H9 (cell line): ENCODE results near the gene KCNMA1. TPM values are rescaled to one million over a fixed set of nuclear protein-coding genes. Genes with fewer than 3 reads are reported as not detected.

ENCODE experiments used
- DNase-seq: peaks from one replicate; pipeline ENCODE4 v3.0.0-alpha.2; 2017
- H2AFZ ChIP-seq: one replicate; pipeline ENCODE4 v1.6.1; 2013; ENCODE audit warnings: mild to moderate bottlenecking, low read length, control low read depth, moderate library complexity
- H2AK5ac ChIP-seq: 2 replicates; pipeline ENCODE4 v1.6.1; 2013; ENCODE audit warnings: low read length, control low read depth, mixed read lengths; ENCODE audit not compliant: insufficient read length
- H2BK120ac ChIP-seq: one replicate; pipeline ENCODE4 v1.6.1; 2013; ENCODE audit warnings: low read depth, mild to moderate bottlenecking, low read length, control low read depth, inconsistent platforms; ENCODE audit not compliant: poor library complexity, severe bottlenecking
- H2BK12ac ChIP-seq: 2 replicates; pipeline ENCODE4 v1.6.1; 2013; ENCODE audit warnings: low read length, control low read depth, mixed read lengths, low read depth; ENCODE audit not compliant: insufficient read length
- H2BK15ac ChIP-seq: 2 replicates; pipeline ENCODE4 v1.6.1; 2013; ENCODE audit warnings: low read depth, low read length, control low read depth
- H2BK20ac ChIP-seq: one replicate; pipeline ENCODE4 v1.6.1; 2013; ENCODE audit warnings: low read depth, mild to moderate bottlenecking, low read length, control low read depth, inconsistent platforms; ENCODE audit not compliant: poor library complexity, severe bottlenecking
- H2BK5ac ChIP-seq: 2 replicates; pipeline ENCODE4 v1.6.1; 2013; ENCODE audit warnings: low read length, control low read depth, mixed read lengths; ENCODE audit not compliant: insufficient read length
- H3K14ac ChIP-seq: 2 replicates; pipeline ENCODE4 v1.6.1; 2013; ENCODE audit warnings: low read length, control low read depth; ENCODE audit not compliant: insufficient read depth
- H3K18ac ChIP-seq: 2 replicates; pipeline ENCODE4 v1.6.1; 2013; ENCODE audit warnings: low read depth, mild to moderate bottlenecking, mixed read lengths, low read length, control low read depth; ENCODE audit not compliant: insufficient read length
- H3K23ac ChIP-seq: 2 replicates; pipeline ENCODE4 v1.6.1; 2013; ENCODE audit warnings: low read length, control low read depth, mixed read lengths, low read depth; ENCODE audit not compliant: insufficient read length
- H3K23me2 ChIP-seq: 2 replicates; pipeline ENCODE4 v1.6.1; 2013; ENCODE audit warnings: low read depth, mild to moderate bottlenecking, mixed read lengths, low read length, control low read depth; ENCODE audit not compliant: insufficient read length, poor library complexity, severe bottlenecking
- H3K27ac ChIP-seq: 2 replicates; pipeline ENCODE4 v1.5.1; 2013; ENCODE audit warnings: low read length, control low read depth, mixed read lengths, low read depth; ENCODE audit not compliant: insufficient read length
- H3K27me3 ChIP-seq: 2 replicates; pipeline ENCODE4 v1.6.1; 2013; ENCODE audit warnings: low read length, control low read depth, inconsistent platforms; ENCODE audit not compliant: insufficient read depth
- H3K4ac ChIP-seq: 2 replicates; pipeline ENCODE4 v1.6.1; 2013; ENCODE audit warnings: low read depth, mild to moderate bottlenecking, control low read depth, inconsistent platforms, low read length, moderate library complexity
- H3K4me1 ChIP-seq: 2 replicates; pipeline ENCODE4 v1.6.1; 2013; ENCODE audit warnings: low read length, control low read depth, inconsistent platforms; ENCODE audit not compliant: insufficient read depth
- H3K4me2 ChIP-seq: 2 replicates; pipeline ENCODE4 v1.6.1; 2013; ENCODE audit warnings: low read length, control low read depth, mixed read lengths; ENCODE audit not compliant: insufficient read length, insufficient read depth
- H3K56ac ChIP-seq: 2 replicates; pipeline ENCODE4 v1.6.1; 2013; ENCODE audit warnings: low read depth, mild to moderate bottlenecking, mixed read lengths, low read length, control low read depth; ENCODE audit not compliant: insufficient read length
- H3K79me1 ChIP-seq: 2 replicates; pipeline ENCODE4 v1.6.1; 2013; ENCODE audit warnings: low read depth, mild to moderate bottlenecking, moderate library complexity, low read length, control low read depth, inconsistent platforms; ENCODE audit not compliant: insufficient read depth, poor library complexity, severe bottlenecking
- H3K79me2 ChIP-seq: 2 replicates; pipeline ENCODE4 v1.6.1; 2013; ENCODE audit warnings: low read length, control low read depth, inconsistent platforms; ENCODE audit not compliant: insufficient read depth
- H3K9ac ChIP-seq: 2 replicates; pipeline ENCODE4 v1.6.1; 2013; ENCODE audit warnings: low read length, control low read depth, mixed read lengths; ENCODE audit not compliant: insufficient read length; ENCODE audit errors: extremely low read depth
- H3K9me3 ChIP-seq: one replicate; pipeline ENCODE4 v1.6.1; 2013; ENCODE audit warnings: low read depth, low read length, inconsistent platforms; ENCODE audit not compliant: control insufficient read depth
- H3T11ph ChIP-seq: one replicate; pipeline ENCODE4 v1.6.1; 2013; ENCODE audit warnings: mild to moderate bottlenecking, low read length, control low read depth, inconsistent platforms
- H4K20me1 ChIP-seq: one replicate; pipeline ENCODE4 v1.6.1; 2013; ENCODE audit not compliant: control insufficient read depth, insufficient read length, insufficient read depth
- H4K5ac ChIP-seq: 2 replicates; pipeline ENCODE4 v1.6.1; 2013; ENCODE audit warnings: low read depth, mild to moderate bottlenecking, mixed read lengths, low read length, control low read depth; ENCODE audit not compliant: insufficient read length
- H4K8ac ChIP-seq: replicated peaks from 2 replicates; pipeline ENCODE4 v1.6.1; 2013; ENCODE audit warnings: low read length, control low read depth, mixed read lengths, low read depth; ENCODE audit not compliant: insufficient read length
- H4K91ac ChIP-seq: 2 replicates; pipeline ENCODE4 v1.6.1; 2013; ENCODE audit warnings: low read depth, mild to moderate bottlenecking, moderate library complexity, mixed read lengths, low read length, control low read depth; ENCODE audit not compliant: insufficient read length
- H3K27ac Mint-ChIP-seq, 3 experiments: 2 replicates in 2 of 3; 3 replicates in 1 of 3; pipeline ENCODE4 v1.8.0; 2020 to 2021; ENCODE audit warnings: mixed read lengths in 3 of 3, mild to moderate bottlenecking in 1 of 3, moderate library complexity in 1 of 3
- H3K27me3 Mint-ChIP-seq: 2 replicates; pipeline ENCODE4 v1.8.0; 2021; ENCODE audit warnings: low read depth, mild to moderate bottlenecking, moderate library complexity, mixed read lengths
- H3K36me3 Mint-ChIP-seq, 3 experiments: 2 replicates in 2 of 3; 3 replicates in 1 of 3; pipeline ENCODE4 v1.8.0; 2020 to 2021; ENCODE audit warnings: low read depth in 3 of 3, mixed read lengths in 3 of 3; ENCODE audit not compliant: insufficient read depth in 1 of 3
- H3K4me1 Mint-ChIP-seq, 2 experiments: 2 replicates each; pipeline ENCODE4 v1.8.0; 2020; ENCODE audit warnings: mixed read lengths in 2 of 2
- H3K4me3 Mint-ChIP-seq, 2 experiments: 2 replicates in 1 of 2; 3 replicates in 1 of 2; pipeline ENCODE4 v1.8.0; 2020 to 2021; ENCODE audit warnings: mild to moderate bottlenecking in 2 of 2, mixed read lengths in 2 of 2, moderate library complexity in 1 of 2
- H3K9me3 Mint-ChIP-seq, 2 experiments: 2 replicates in 1 of 2; 3 replicates in 1 of 2; pipeline ENCODE4 v1.8.0; 2020; ENCODE audit warnings: mild to moderate bottlenecking in 2 of 2, mixed read lengths in 2 of 2, moderate library complexity in 1 of 2
- WGBS: extraction: QIAGEN DNeasy Blood & Tissue Kit; methylation state at CpG from one replicate; pipeline ENCODE4 v1.1.7; 2013; ENCODE audit warnings: missing lambda C conversion rate, low lambda C conversion rate, mixed read lengths; ENCODE audit not compliant: insufficient read length; ENCODE audit errors: extremely low coverage; 5-methylcytosine and 5-hydroxymethylcytosine counted together
- total RNA-seq: library from RNA; stranded (reverse); gene quantifications from 2 replicates; pipeline ENCODE4 v1.2.1, GENCODE V29; 2021
- TF ChIP-seq, protein P1 (sequence below): fragments of 200-600 bp; sonication (generic); conservative IDR thresholded peaks from 3 replicates; pipeline ENCODE4 v1.8.0; 2021; ENCODE audit warnings: antibody characterized with exemption, mild to moderate bottlenecking

Gene KCNMA1
- total RNA-seq, 1 experiment from 2014 or later: 2.0 TPM

GRCh38 chr10:77193001-77193400 is 444.6 kb downstream of the KCNMA1 start:
- Histone ChIP-seq H3K18ac (no peak overlapping the region), H2BK5ac (no peak overlapping the region), H3K23ac (no peak overlapping the region), H3T11ph (no peak overlapping the region), H3K14ac (no peak overlapping the region), H3K4me1 (no peaks in the 10 kb centered on the region; the same call in 1 of the 2 replicates), H2BK15ac (no peak overlapping the region), H2BK12ac (no peak overlapping the region), H4K5ac (no peak overlapping the region), H3K4ac (no peak overlapping the region), H3K27ac (no peak overlapping the region), H2AK5ac (no peak overlapping the region), H3K9ac (no peak overlapping the region), H3K23me2 (no peaks in the 10 kb centered on the region), H3K79me2 (no peaks in the 10 kb centered on the region), H3K27me3 (no peaks in the 10 kb centered on the region), H2AFZ (no peak overlapping the region), H4K8ac (no peak overlapping the region), H4K91ac (no peak overlapping the region), H4K20me1 (no peaks in the 10 kb centered on the region), H3K56ac (no peak overlapping the region), H3K79me1 (no peaks in the 10 kb centered on the region), H2BK120ac (no peak overlapping the region), H3K4me2 (no peak overlapping the region), H3K9me3 (no peaks in the 10 kb centered on the region), H2BK20ac (no peak overlapping the region)
- H3K4me1 Mint-ChIP-seq: peaks cover 3 to 13% of the 10 kb centered on the region in 2 experiments
- H3K9me3 Mint-ChIP-seq: no peaks in the 10 kb centered on the region
- no peak overlapping the region for H3K4me3 Mint-ChIP-seq
- H3K27ac Mint-ChIP-seq: no peak overlapping the region
- TF ChIP-seq, protein P1, sequence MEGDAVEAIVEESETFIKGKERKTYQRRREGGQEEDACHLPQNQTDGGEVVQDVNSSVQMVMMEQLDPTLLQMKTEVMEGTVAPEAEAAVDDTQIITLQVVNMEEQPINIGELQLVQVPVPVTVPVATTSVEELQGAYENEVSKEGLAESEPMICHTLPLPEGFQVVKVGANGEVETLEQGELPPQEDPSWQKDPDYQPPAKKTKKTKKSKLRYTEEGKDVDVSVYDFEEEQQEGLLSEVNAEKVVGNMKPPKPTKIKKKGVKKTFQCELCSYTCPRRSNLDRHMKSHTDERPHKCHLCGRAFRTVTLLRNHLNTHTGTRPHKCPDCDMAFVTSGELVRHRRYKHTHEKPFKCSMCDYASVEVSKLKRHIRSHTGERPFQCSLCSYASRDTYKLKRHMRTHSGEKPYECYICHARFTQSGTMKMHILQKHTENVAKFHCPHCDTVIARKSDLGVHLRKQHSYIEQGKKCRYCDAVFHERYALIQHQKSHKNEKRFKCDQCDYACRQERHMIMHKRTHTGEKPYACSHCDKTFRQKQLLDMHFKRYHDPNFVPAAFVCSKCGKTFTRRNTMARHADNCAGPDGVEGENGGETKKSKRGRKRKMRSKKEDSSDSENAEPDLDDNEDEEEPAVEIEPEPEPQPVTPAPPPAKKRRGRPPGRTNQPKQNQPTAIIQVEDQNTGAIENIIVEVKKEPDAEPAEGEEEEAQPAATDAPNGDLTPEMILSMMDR: no peak
- no peaks in the 10 kb centered on the region for H3K36me3 Mint-ChIP-seq
- no peaks in the 10 kb centered on the region; the same call in 1 of the 2 replicates for H3K27me3 Mint-ChIP-seq
- no CpG with 5 or more reads among the region's 2 CpGs for WGBS
- no peak for DNase-seq
